Body of pancreas (tissue), 4 donors: ENCODE data around the gene GALNT2.

Experiments used
- CTCF ChIP-seq, 7 experiments: fragments of 450-650 bp in 4 of 7; fragments of 200-600 bp in 3 of 7; sonication (generic) in 3 of 7; IDR thresholded peaks; one replicate each; pipeline ENCODE4 v1.5.1; 2016 to 2019; ENCODE audit warnings: antibody characterized with exemption in 7 of 7
- POLR2A ChIP-seq, 3 donors: fragments of 450-650 bp; IDR thresholded peaks; one replicate each; pipeline ENCODE4 v1.6.1; 2016; ENCODE audit warnings: antibody characterized with exemption in 3 of 3, mild to moderate bottlenecking in 2 of 3

- no peak for TF ChIP-seq CTCF (IDR thresholded peaks at IDR 0.05)
- TF ChIP-seq POLR2A (IDR thresholded peaks at IDR 0.05), result no peak
These were observed 13.8 kb downstream of the GALNT2 start for GRCh38 chr1:230080822-230081221.
